K562 (cell line): Measurements from ENCODE around the gene FMN1. TPM values are rescaled to one million over a fixed set of nuclear protein-coding genes. Genes with fewer than 3 reads are reported as not detected.

ENCODE experiments used
- ATAC-seq: fragments of 200-7000 bp; cut with Tn5 transposase; 3 replicates; pipeline ENCODE4 v1.9.1; 2020; ENCODE audit warnings: moderate library complexity
- BruUV-seq: library from RNA; stranded (reverse); fragments of 400-500 nt; replicated peaks from 2 replicates; lab custom pipeline; 2021; lab: Mats Ljungman, UMichigan
- CTCF ChIA-PET: fragments of 300-600 bp; formaldehyde crosslinking; extraction: SDS; loops from one replicate; lab custom pipeline; 2021; ENCODE audit warnings: low intra/inter-chr PET ratio; lab: Yijun Ruan, JAX
- POLR2A ChIA-PET: fragments of 300-600, 350-650 bp; sonication (Branson Sonifier 250); formaldehyde crosslinking; extraction: SDS; loops from one replicate; lab custom pipeline; 2021; ENCODE audit warnings: antibody characterized with exemption, inconsistent platforms; lab: Yijun Ruan, JAX
- DNase-seq, 4 experiments: peaks; one replicate each; pipeline versions ENCODE4 v3.0.0 to v3.0.0-alpha.2; 2011 to 2018; ENCODE audit warnings: low spot score in 3 of 4, mixed read lengths in 3 of 4; ENCODE audit errors: extremely low read depth in 1 of 4
- FAIRE-seq: peaks from 2 replicates; lab custom pipeline; 2011; peaks lifted over from hg19 to GRCh38; lab: Jason Lieb, UNC
- H2AFZ ChIP-seq: 2 replicates; pipeline ENCODE4 v1.6.0; 2011; ENCODE audit warnings: low read depth, low read length, control low read depth, inconsistent platforms
- H3K27ac ChIP-seq: fragments of 200-600 bp; 3 replicates; pipeline ENCODE4 v1.8.0; 2011; ENCODE audit warnings: low read depth, mild to moderate bottlenecking, control low read depth, inconsistent platforms, low read length, moderate library complexity, mixed read lengths; ENCODE audit errors: extremely low read depth
- H3K27me3 ChIP-seq, 2 experiments: fragments of 300-600 bp in 1 of 2; 2 replicates in 1 of 2; 3 replicates in 1 of 2; pipeline versions ENCODE4 v1.6.0 to v1.8.0; 2011; ENCODE audit warnings: inconsistent platforms in 2 of 2, low read length in 2 of 2, mild to moderate bottlenecking in 1 of 2, mixed read lengths in 1 of 2, moderate library complexity in 1 of 2; ENCODE audit not compliant: control insufficient read depth in 2 of 2, insufficient read depth in 2 of 2
- H3K36me3 ChIP-seq: fragments of 300-600 bp; 3 replicates; pipeline ENCODE4 v1.8.0; 2011; ENCODE audit warnings: mild to moderate bottlenecking, low read length, inconsistent platforms; ENCODE audit not compliant: control insufficient read depth, insufficient read depth
- H3K4me1 ChIP-seq, 2 experiments: fragments of 200-600 bp in 1 of 2; replicated peaks in 1 of 2; 2 replicates in 1 of 2; 3 replicates in 1 of 2; pipeline versions ENCODE4 v1.5.1 to v1.8.0; 2011; ENCODE audit warnings: inconsistent platforms in 2 of 2, low read length in 2 of 2, mild to moderate bottlenecking in 1 of 2, mixed read lengths in 1 of 2, moderate library complexity in 1 of 2; ENCODE audit not compliant: control insufficient read depth in 2 of 2, insufficient read depth in 2 of 2
- H3K4me2 ChIP-seq: 2 replicates; pipeline ENCODE4 v1.6.1; 2011; ENCODE audit warnings: low read length, control low read depth, inconsistent platforms, mixed read lengths; ENCODE audit not compliant: insufficient read depth
- H3K4me3 ChIP-seq: fragments of 200-600 bp; sonication (generic), shearing (Covaris generic); 2 replicates; pipeline ENCODE4 v1.5.1; 2016; ENCODE audit warnings: control low read depth, inconsistent platforms
- H3K79me2 ChIP-seq: fragments of 200-600 bp; 3 replicates; pipeline ENCODE4 v1.8.0; 2011; ENCODE audit warnings: low read length, inconsistent platforms; ENCODE audit not compliant: control insufficient read depth, insufficient read depth
- H3K9ac ChIP-seq, 2 experiments: 2 replicates each; pipeline versions ENCODE4 v1.6.0 to v1.6.1; 2011; ENCODE audit warnings: low read depth in 2 of 2, low read length in 2 of 2, control low read depth in 1 of 2, inconsistent platforms in 1 of 2, mild to moderate bottlenecking in 1 of 2, mixed read lengths in 1 of 2; ENCODE audit not compliant: insufficient read depth in 1 of 2
- H3K9me1 ChIP-seq: one replicate; pipeline ENCODE4 v1.6.0; 2011; ENCODE audit warnings: inconsistent platforms, mild to moderate bottlenecking, low read length, moderate library complexity; ENCODE audit not compliant: control insufficient read depth, insufficient read depth
- H3K9me3 ChIP-seq: replicated peaks from 2 replicates; pipeline ENCODE4 v1.5.1; 2011; ENCODE audit warnings: low read depth, low read length, inconsistent platforms; ENCODE audit not compliant: control insufficient read depth, insufficient read depth
- H4K20me1 ChIP-seq: replicated peaks from 2 replicates; pipeline ENCODE4 v1.6.1; 2011; ENCODE audit warnings: low read length, inconsistent platforms, mixed read lengths; ENCODE audit not compliant: control insufficient read depth, insufficient read depth
- CBX3 ChIP-seq, 2 experiments: IDR thresholded peaks; 1 replicate in 1 of 2; 2 replicates in 1 of 2; pipeline ENCODE4 v1.6.1; 2012; ENCODE audit warnings: inconsistent platforms in 2 of 2, low read length in 2 of 2, borderline replicate concordance in 1 of 2, control low read depth in 1 of 2
- CTCF ChIP-seq, 3 experiments: IDR thresholded peaks in 2 of 3; conservative IDR thresholded peaks in 1 of 3; 2 replicates each; pipeline ENCODE4 v1.5.1; 2011 to 2012; ENCODE audit warnings: low read length in 3 of 3, mild to moderate bottlenecking in 3 of 3, control low read depth in 2 of 3, improper control_type of control experiment in 1 of 3, inconsistent platforms in 1 of 3, low read depth in 1 of 3, mixed read lengths in 1 of 3, moderate library complexity in 1 of 3; ENCODE audit not compliant: insufficient read depth in 2 of 3
- DNMT1 ChIP-seq: fragments of 450-650 bp; IDR thresholded peaks from 2 replicates; pipeline ENCODE4 v1.6.1; 2016; ENCODE audit warnings: antibody characterized with exemption, mild to moderate bottlenecking
- HINFP ChIP-seq: fragments of 450-650 bp; conservative IDR thresholded peaks from 2 replicates; pipeline ENCODE4 v1.6.1; 2016; ENCODE audit warnings: missing genetic modification characterization, low read depth, mild to moderate bottlenecking, control low read depth, missing compliant biosample characterization
- HIVEP1 ChIP-seq: fragments of 250-450 bp; sonication (Bioruptor Pico); IDR thresholded peaks from 2 replicates; pipeline ENCODE4 v1.4.0; 2020; ENCODE audit warnings: mild to moderate bottlenecking
- MCM5 ChIP-seq: fragments of 450-650 bp; IDR thresholded peaks from 2 replicates; pipeline ENCODE4 v1.6.1; 2016; ENCODE audit warnings: low read depth
- SNRNP70 ChIP-seq: fragments of 200-400 bp; formaldehyde crosslinking; optimal IDR thresholded peaks from 2 replicates; pipeline ENCODE3; 2017; ENCODE audit warnings: low read depth, low read length
- SREBF2 ChIP-seq: sonication (generic); formaldehyde crosslinking; IDR thresholded peaks from 2 replicates; pipeline ENCODE4 v1.4.0; 2020; ENCODE audit warnings: mild to moderate bottlenecking, missing genetic modification reagents
- TRIM28 ChIP-seq: fragments of 450-650 bp; IDR thresholded peaks from 2 replicates; pipeline ENCODE4 v1.6.1; 2017
- ZNF695 ChIP-seq: fragments of 450-650 bp; formaldehyde crosslinking; IDR thresholded peaks from 2 replicates; pipeline ENCODE4 v1.4.0; 2020; ENCODE audit warnings: mild to moderate bottlenecking, moderate library complexity
- WGBS: fragments of 100-300 bp; shearing (Covaris generic); methylation state at CpG from one replicate; pipeline ENCODE4 v1.1.6; 2016; ENCODE audit warnings: low coverage, mixed read lengths; ENCODE audit not compliant: insufficient coverage; ENCODE audit errors: missing lambda C conversion rate; 5-methylcytosine and 5-hydroxymethylcytosine counted together
- in situ Hi-C: fragments of 300-500 bp; cut with MboI; formaldehyde crosslinking; loops from 4 replicates; pipeline ENCODE4 v1.15.0; 2018; ENCODE audit warnings: inconsistent platforms, mixed read lengths
- intact Hi-C: fragments of 100-400 bp; cut with micrococcal nuclease; formaldehyde crosslinking; loops from 2 replicates; pipeline ENCODE4 v1.14.2; 2022
- polyA plus RNA-seq, 8 experiments: library from polyadenylated mRNA; depleted of rRNA in 4 of 8; stranded (reverse) in 5 of 8; unstranded in 3 of 8; fragments of >200 nt; fragmentation: Nextera tagmentation in 2 of 8; fragmentation: Illumina TruSeq in 1 of 8; extraction: Ambion mirVana in 2 of 8; extraction: Trizol in 1 of 8; gene quantifications; 2 replicates each; pipeline versions ENCODE4 v1.2.1 to v1.2.3, GENCODE V29; 2011 to 2014; ENCODE audit warnings: inconsistent platforms in 1 of 8, missing spikeins in 1 of 8
- total RNA-seq, 7 experiments: library from RNA; depleted of rRNA in 6 of 7; stranded (reverse); fragments of >200 nt in 6 of 7; fragmentation: Illumina TruSeq in 2 of 7; extraction: Trizol in 2 of 7; gene quantifications; 2 replicates each; pipeline versions ENCODE4 v1.2.1 to v1.2.3, GENCODE V29; 2011 to 2021; ENCODE audit warnings: low replicate concordance in 1 of 7

FMN1 gene
- total and polyA plus RNA-seq, 9 of the 15 experiments (the other 6 are each of a cell fraction or from before 2014, with no cell fraction given): 0.03 to 0.07 (median 0.04) TPM; not detected in 6

GRCh38 chr15:32910839-32911238 lies 283.7 kb downstream of the FMN1 start (continued):
- TF ChIP-seq HINFP (no peak), HIVEP1 (CRISPR knock-in tag) (no peak)

- ChIA-PET POLR2A (interaction anchor here (0.6 to 1.1 kb wide), 2 partner anchors 9 to 57 kb away, joined by 3 to 4 read pairs; no protein-coding TSS in a partner anchor), CTCF (no interaction called here)
- H3K9ac ChIP-seq: no peak overlapping the region
- FAIRE-seq (no peak), ATAC-seq (no peak), DNase-seq (no peak)
- no peak overlapping the region for H3K4me2 ChIP-seq
- in situ Hi-C loops: no loop called here
- peaks cover 0 to 8% of the 10 kb centered on the region in 2 experiments; a peak in 2 of 5 replicates for H3K27me3 ChIP-seq
- 0% methylated on average over 2 of the region's 2 CpGs for WGBS
- BruUV-seq: no TSS peak
- no peak overlapping the region for H3K27ac ChIP-seq
- no peak overlapping the region for H2AFZ ChIP-seq
- no peaks in the 10 kb centered on the region for H3K4me1 ChIP-seq
- TF ChIP-seq TRIM28 (no peak), ZNF695 (CRISPR knock-in tag) (no peak), SREBF2 (CRISPR knock-in tag) (no peak), CTCF (IDR thresholded peaks at IDR 0.05 in 2 of 3, conservative IDR thresholded peaks at IDR 0.05 in 1 of 3; ENCODE audit: insufficient read depth in 2 of 3, low read depth in 1 of 3, low read length in 3 of 3) (no peak), SNRNP70 (no peak), CBX3 (IDR thresholded peaks at IDR 0.05; ENCODE audit: borderline replicate concordance in 1 of 2, low read length in 2 of 2) (no peak), MCM5 (no peak), DNMT1 (no peak)
- no peaks in the 10 kb centered on the region for H3K36me3 ChIP-seq
- H3K9me1 ChIP-seq: no peaks in the 10 kb centered on the region
- no peaks in the 10 kb centered on the region for H3K79me2 ChIP-seq
- no peaks in the 10 kb centered on the region for H4K20me1 ChIP-seq
- H3K9me3 ChIP-seq: no peaks in the 10 kb centered on the region
- intact Hi-C loops: no loop called here
- no peak overlapping the region for H3K4me3 ChIP-seq
Observed at GRCh38 chr15:32909431-32909830, 285.1 kb downstream of the FMN1 start.
